Fibroblast of peridontal ligament (primary cell): ENCODE measurements around the gene WNK3.

Source experiments
- DNase-seq: peaks from one replicate; pipeline ENCODE4 v3.0.0-alpha.2; 2010; ENCODE audit errors: extremely low read depth

Gene WNK3

GRCh38 chrX:54171091-54171490 lies 186.8 kb downstream of the WNK3 start:
- no peak for DNase-seq

GRCh38 chrX:54166915-54167314 lies 190.9 kb downstream of the WNK3 start:
- DNase-seq = peak; percentile 21

- no peak for DNase-seq
These were observed 200.3 kb downstream of the WNK3 start for GRCh38 chrX:54157561-54157960.
